GM23338 (cell line): ENCODE results near the gene SNAPC4. TPM values are rescaled to one million over a fixed set of nuclear protein-coding genes. Genes with fewer than 3 reads are reported as not detected.

Experiments
- ATAC-seq: fragments of 200-7000 bp; cut with Tn5 transposase; 3 replicates; pipeline ENCODE4 v1.9.1; 2020
- DNase-seq: peaks from one replicate; pipeline ENCODE4 v3.0.0-alpha.2; 2015; ENCODE audit warnings: low spot score
- H2AFZ ChIP-seq: fragments of 200-600 bp; sonication (generic); 2 replicates; pipeline ENCODE4 v1.8.0; 2016; ENCODE audit warnings: antibody characterized with exemption, mild to moderate bottlenecking, moderate library complexity
- H3F3A ChIP-seq: fragments of 200-600 bp; sonication (generic); replicated peaks from 2 replicates; pipeline ENCODE4 v1.8.0; 2017; ENCODE audit warnings: antibody characterized with exemption, mixed run types, low read depth
- H3K27ac ChIP-seq: fragments of 200-600 bp; sonication (generic); 2 replicates; pipeline ENCODE4 v1.6.1; 2016; ENCODE audit warnings: low read depth
- H3K27me3 ChIP-seq: fragments of 200-600 bp; sonication (generic); 2 replicates; pipeline ENCODE4 v1.8.0; 2016; ENCODE audit warnings: mild to moderate bottlenecking, mixed run types, moderate library complexity; ENCODE audit not compliant: insufficient read depth
- H3K36me3 ChIP-seq: fragments of 200-600 bp; sonication (generic); 2 replicates; pipeline ENCODE4 v1.8.0; 2016; ENCODE audit warnings: mild to moderate bottlenecking; ENCODE audit not compliant: insufficient read depth
- H3K4me1 ChIP-seq: fragments of 200-600 bp; sonication (generic); 2 replicates; pipeline ENCODE4 v1.8.0; 2016; ENCODE audit warnings: mild to moderate bottlenecking, moderate library complexity; ENCODE audit not compliant: insufficient read depth
- H3K4me2 ChIP-seq: fragments of 200-600 bp; sonication (generic); 2 replicates; pipeline ENCODE4 v1.7.1; 2017; ENCODE audit warnings: mixed run types
- H3K4me3 ChIP-seq: fragments of 200-600 bp; sonication (generic); 2 replicates; pipeline ENCODE4 v1.6.1; 2016; ENCODE audit warnings: mixed run types
- H3K79me2 ChIP-seq: fragments of 200-600 bp; sonication (generic); replicated peaks from 2 replicates; pipeline ENCODE4 v1.8.0; 2017; ENCODE audit warnings: mild to moderate bottlenecking; ENCODE audit not compliant: insufficient read depth
- H3K9me2 ChIP-seq: fragments of 200-600 bp; sonication (generic); 2 replicates; pipeline ENCODE4 v1.8.0; 2017; ENCODE audit not compliant: insufficient read depth
- H4K20me1 ChIP-seq: fragments of 200-600 bp; sonication (generic); replicated peaks from 2 replicates; pipeline ENCODE4 v1.8.0; 2017; ENCODE audit warnings: mild to moderate bottlenecking; ENCODE audit not compliant: insufficient read depth
- H3K27ac Mint-ChIP-seq: 2 replicates; pipeline ENCODE4 v1.8.0; 2020; ENCODE audit warnings: inconsistent platforms, mild to moderate bottlenecking, moderate library complexity, mixed read lengths
- H3K27me3 Mint-ChIP-seq: 3 replicates; pipeline ENCODE4 v1.8.0; 2022; ENCODE audit warnings: low read depth, mild to moderate bottlenecking, moderate library complexity, mixed read lengths, inconsistent platforms; ENCODE audit not compliant: insufficient read depth, poor library complexity
- H3K36me3 Mint-ChIP-seq: 3 replicates; pipeline ENCODE4 v1.8.0; 2021; ENCODE audit warnings: low read depth, mild to moderate bottlenecking, inconsistent platforms, moderate library complexity, mixed read lengths
- H3K4me1 Mint-ChIP-seq: 3 replicates; pipeline ENCODE4 v1.8.0; 2020; ENCODE audit warnings: mild to moderate bottlenecking, inconsistent platforms, mixed read lengths
- H3K4me3 Mint-ChIP-seq: 3 replicates; pipeline ENCODE4 v1.8.0; 2021; ENCODE audit warnings: moderate library complexity, mild to moderate bottlenecking, inconsistent platforms, mixed read lengths
- H3K9me3 Mint-ChIP-seq: 3 replicates; pipeline ENCODE4 v1.8.0; 2020; ENCODE audit warnings: moderate library complexity, mild to moderate bottlenecking, inconsistent platforms, mixed read lengths
- CREB1 ChIP-seq: fragments of 250-450 bp; sonication (Bioruptor Pico); IDR thresholded peaks from 2 replicates; pipeline ENCODE4 v1.5.0; 2020; ENCODE audit warnings: low read depth, mild to moderate bottlenecking, moderate library complexity
- CTCF ChIP-seq, 2 experiments: fragments of 200-600 bp in 1 of 2; sonication (generic) in 1 of 2; conservative IDR thresholded peaks; 2 replicates each; pipeline versions ENCODE4 v1.5.1 to v1.6.1; 2016 to 2017; ENCODE audit warnings: antibody characterized with exemption in 2 of 2, low read depth in 2 of 2, mild to moderate bottlenecking in 2 of 2, moderate library complexity in 1 of 2
- ETS1 ChIP-seq: IDR thresholded peaks from 2 replicates; pipeline ENCODE4 v1.6.1; 2016; ENCODE audit warnings: antibody characterized with exemption
- EZH2 ChIP-seq: fragments of 200-600 bp; sonication (generic); IDR thresholded peaks from one replicate; pipeline ENCODE4 v1.8.0; 2017; ENCODE audit warnings: antibody characterized with exemption, mild to moderate bottlenecking, low read depth; ENCODE audit not compliant: unreplicated experiment
- EZH2phosphoT487 ChIP-seq: fragments of 200-600 bp; sonication (generic); IDR thresholded peaks from one replicate; pipeline ENCODE4 v1.8.1; 2018; ENCODE audit warnings: antibody characterized with exemption; ENCODE audit not compliant: unreplicated experiment
- JUNB ChIP-seq: IDR thresholded peaks from one replicate; pipeline ENCODE4 v1.6.1; 2016; ENCODE audit warnings: antibody characterized with exemption; ENCODE audit not compliant: unreplicated experiment
- NANOG ChIP-seq: IDR thresholded peaks from 2 replicates; pipeline ENCODE4 v1.6.1; 2016; ENCODE audit warnings: antibody characterized with exemption, borderline replicate concordance
- POLR2AphosphoS5 ChIP-seq: IDR thresholded peaks from 2 replicates; pipeline ENCODE4 v1.6.1; 2016; ENCODE audit warnings: antibody characterized with exemption, low read depth
- REST ChIP-seq: IDR thresholded peaks from one replicate; pipeline ENCODE4 v1.6.1; 2018; ENCODE audit warnings: antibody characterized with exemption; ENCODE audit not compliant: unreplicated experiment
- STAT1 ChIP-seq: IDR thresholded peaks from one replicate; pipeline ENCODE4 v1.6.1; 2016; ENCODE audit warnings: antibody characterized with exemption; ENCODE audit not compliant: unreplicated experiment
- ZNF114 ChIP-seq: fragments of 250-450 bp; sonication (Bioruptor Pico); IDR thresholded peaks from 2 replicates; pipeline ENCODE4 v1.5.0; 2020; ENCODE audit warnings: mild to moderate bottlenecking, moderate library complexity
- ZNF331 ChIP-seq: fragments of 250-450 bp; sonication (Bioruptor Pico); IDR thresholded peaks from 2 replicates; pipeline ENCODE4 v1.5.0; 2020; ENCODE audit warnings: low read depth, mild to moderate bottlenecking, moderate library complexity
- ZNF462 ChIP-seq: fragments of 250-450 bp; sonication (Bioruptor Pico); IDR thresholded peaks from 2 replicates; pipeline ENCODE4 v1.5.0; 2020; ENCODE audit warnings: mild to moderate bottlenecking, moderate library complexity
- polyA plus RNA-seq: library from polyadenylated mRNA; unstranded; fragments of >200 nt; fragmentation: Nextera tagmentation; extraction: Ambion mirVana; gene quantifications from 2 replicates; pipeline ENCODE4 v1.2.1, GENCODE V29; 2016
- total RNA-seq: library from RNA; depleted of rRNA; stranded (reverse); fragments of >200 nt; shearing (Covaris generic); gene quantifications from 2 replicates; pipeline ENCODE4 v1.2.3, GENCODE V29; 2014

SNAPC4 gene
- total and polyA plus RNA-seq, 2 experiments from 2014 or later, result 8.8 to 22.7 TPM

- H2AFZ ChIP-seq, result no peak overlapping the region
- H4K20me1 ChIP-seq, result peaks cover 14% of the 10 kb centered on the region; the same call in 1 of the 2 replicates
- Mint-ChIP-seq H3K9me3 (no peaks in the 10 kb centered on the region), H3K4me3 (no peak overlapping the region), H3K27me3 (peaks cover 8% of the 10 kb centered on the region), H3K27ac (no peak overlapping the region), H3K36me3 (no peaks in the 10 kb centered on the region; the same call in 1 of the 3 replicates), H3K4me1 (peaks cover 18% of the 10 kb centered on the region)
- H3K36me3 ChIP-seq, result no peaks in the 10 kb centered on the region
- peaks cover 29% of the 10 kb centered on the region for H3K79me2 ChIP-seq
- no peaks in the 10 kb centered on the region for H3F3A ChIP-seq
- TF ChIP-seq POLR2AphosphoS5 (no peak), STAT1 (no peak), NANOG (no peak), EZH2phosphoT487 (no peak), REST (no peak), ZNF114 (CRISPR knock-in tag) (no peak), CREB1 (no peak), ZNF462 (CRISPR knock-in tag) (no peak), ZNF331 (CRISPR knock-in tag) (no peak), EZH2 (no peak), JUNB (no peak), CTCF (conservative IDR thresholded peaks at IDR 0.05; ENCODE audit: low read depth in 2 of 2) (no peak), ETS1 (no peak)
- no peak for ATAC-seq
- no peaks in the 10 kb centered on the region for H3K9me2 ChIP-seq
- no peak overlapping the region for H3K4me2 ChIP-seq
- H3K27ac ChIP-seq, result no peak overlapping the region
- H3K27me3 ChIP-seq, result no peaks in the 10 kb centered on the region
- no peaks in the 10 kb centered on the region for H3K4me1 ChIP-seq
- DNase-seq, result no peak
- H3K4me3 ChIP-seq, result no peak overlapping the region
These were observed 34.0 kb upstream of the SNAPC4 start for GRCh38 chr9:136433849-136434579.
